Measurements from ENCODE around the gene CABLES1.

CABLES1 gene

GRCh38 chr18:23114171-23114881 lies 21.0 kb upstream of the CABLES1 start:
- no peak for DNase-seq

GRCh38 chr18:23114911-23115310 lies 20.4 kb upstream of the CABLES1 start:
- no peak for DNase-seq

DNA sequence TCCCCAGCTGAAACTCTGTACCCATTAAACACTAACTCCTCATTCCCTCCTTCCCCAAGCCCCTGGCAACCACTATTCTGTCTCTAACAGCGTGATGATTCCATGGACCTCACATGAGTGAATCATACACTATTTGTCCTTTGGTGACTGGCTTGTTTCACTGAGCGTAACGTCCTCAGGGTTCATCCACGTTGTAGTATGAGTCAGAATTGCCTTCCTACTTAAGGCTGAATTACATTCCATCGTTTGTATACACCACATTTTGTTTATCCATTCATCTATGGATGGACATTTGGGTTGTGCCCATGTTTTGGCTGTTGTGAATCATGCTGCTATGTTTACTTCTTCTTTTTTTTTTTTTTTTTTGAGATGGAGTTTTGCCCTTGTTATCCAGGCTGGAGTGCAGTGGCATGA lies 19.6 kb upstream of the CABLES1 start:
- no peak for DNase-seq

- DNase-seq: no peak
Observed at GRCh38 chr18:23121133-23121532, 14.2 kb upstream of the CABLES1 start.

DNA sequence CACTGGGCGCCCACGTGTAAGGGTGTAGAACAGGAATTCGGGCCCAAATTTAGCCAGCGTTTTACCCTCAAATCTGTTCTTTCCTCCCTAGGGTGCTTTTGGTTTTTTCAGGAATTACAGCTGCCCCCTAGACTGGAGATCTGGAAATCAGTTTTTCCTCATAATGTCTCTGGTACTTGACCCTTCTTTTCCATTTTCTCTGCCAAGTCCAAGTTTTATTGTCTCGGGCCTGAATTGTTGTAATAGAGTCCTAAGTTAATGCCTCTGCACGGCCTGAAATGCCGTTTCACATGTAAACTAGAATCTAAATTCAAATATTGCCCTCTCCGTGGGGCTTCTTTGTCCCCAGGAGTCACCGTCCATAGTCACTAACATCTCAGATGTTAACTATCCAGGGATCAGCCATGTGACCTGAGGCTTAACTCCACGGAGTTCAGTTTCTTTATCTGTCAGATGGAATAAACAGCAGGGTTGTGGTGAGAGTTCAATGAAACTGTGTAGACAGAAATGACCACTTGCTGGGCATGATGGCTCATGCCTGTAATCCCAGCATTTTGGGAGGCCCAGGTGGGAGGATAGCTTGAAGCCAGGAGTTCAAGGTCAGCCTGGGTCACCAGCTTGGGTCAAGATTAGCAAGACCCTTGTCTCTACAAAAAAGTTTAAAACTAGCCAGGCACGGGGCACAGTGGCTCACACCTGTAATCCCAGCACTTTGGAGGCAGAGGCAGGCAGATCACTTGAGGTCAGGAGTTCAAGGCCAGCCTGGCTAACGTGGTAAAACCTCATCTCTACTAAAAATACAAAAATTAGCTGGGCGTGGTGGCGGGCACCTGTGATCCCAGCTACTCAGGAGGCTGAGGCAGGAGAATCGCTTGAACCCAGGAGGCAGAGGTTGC lies 12.7 kb upstream of the CABLES1 start:
- no peak for DNase-seq

- no peak for DNase-seq
Observed at GRCh38 chr18:23126376-23127056, 8.8 kb upstream of the CABLES1 start.

DNA sequence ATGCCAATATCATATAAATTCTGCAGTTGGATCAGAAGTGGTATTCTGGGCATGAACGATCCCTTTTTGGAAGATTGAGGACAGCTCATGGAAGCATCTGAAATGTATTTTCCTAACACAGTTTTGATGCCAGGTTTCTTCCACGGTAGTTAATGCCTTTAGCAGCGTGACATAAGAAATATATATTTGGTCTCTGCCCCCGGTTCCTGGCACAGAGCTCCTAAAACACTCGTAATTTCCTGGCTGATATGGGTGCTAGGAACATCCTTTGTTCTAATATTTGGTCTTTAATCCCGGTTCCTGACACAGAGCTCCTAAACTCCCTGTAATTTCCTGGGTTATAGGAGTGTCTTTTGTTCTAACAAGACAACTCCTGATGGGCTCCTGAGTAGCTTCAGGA lies 8.2 kb upstream of the CABLES1 start:
- DNase-seq: no peak

DNA sequence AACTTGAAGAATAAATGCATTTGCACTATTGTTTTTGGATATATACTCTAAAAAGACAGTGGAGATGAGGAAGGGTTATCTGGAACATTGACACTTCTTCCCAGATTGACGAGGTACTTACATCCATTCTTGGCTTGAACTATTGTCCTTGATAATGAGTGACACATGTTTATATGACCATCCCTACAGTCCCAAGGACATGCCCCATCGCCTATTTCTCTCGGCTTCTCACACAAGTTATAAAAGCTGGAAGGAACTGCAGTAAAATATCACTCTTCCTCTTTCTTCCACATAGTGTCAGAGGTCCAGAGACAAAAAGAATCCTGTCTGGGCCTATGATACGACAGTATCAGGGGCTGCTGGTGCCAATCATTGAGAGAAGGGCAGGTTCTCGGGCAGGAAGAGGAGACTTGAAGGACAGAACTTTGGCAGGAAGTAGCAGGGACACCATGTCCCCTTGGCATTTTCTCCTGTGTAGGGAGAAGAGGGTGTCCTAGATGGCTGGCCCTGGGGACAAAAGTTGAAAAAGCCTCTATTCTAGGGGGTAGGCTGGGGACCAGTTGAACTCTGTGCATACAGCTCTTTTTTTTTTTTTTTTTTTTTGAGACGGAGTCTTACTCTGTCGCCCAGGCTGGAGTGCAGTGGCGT lies 5.8 kb upstream of the CABLES1 start:
- DNase-seq: no peak

GRCh38 chr18:23131693-23132319 lies 3.5 kb upstream of the CABLES1 start:
- DNase-seq: no peak

- no peak for DNase-seq
Observed at GRCh38 chr18:23133860-23134779, 1.2 kb upstream of the CABLES1 start.

GRCh38 chr18:23135550-23136325 lies 453 bp downstream of the CABLES1 start:
- peak; percentile 31 for DNase-seq

- DNase-seq: no peak
Observed at GRCh38 chr18:23136326-23137096, 1.2 kb downstream of the CABLES1 start.

- DNase-seq: no peak
Observed at GRCh38 chr18:23137097-23137635, 1.9 kb downstream of the CABLES1 start.

- no peak for DNase-seq
Observed at GRCh38 chr18:23137788-23138216, 2.5 kb downstream of the CABLES1 start.

- no peak for DNase-seq
Observed at GRCh38 chr18:23138471-23138870, 3.2 kb downstream of the CABLES1 start.

DNA sequence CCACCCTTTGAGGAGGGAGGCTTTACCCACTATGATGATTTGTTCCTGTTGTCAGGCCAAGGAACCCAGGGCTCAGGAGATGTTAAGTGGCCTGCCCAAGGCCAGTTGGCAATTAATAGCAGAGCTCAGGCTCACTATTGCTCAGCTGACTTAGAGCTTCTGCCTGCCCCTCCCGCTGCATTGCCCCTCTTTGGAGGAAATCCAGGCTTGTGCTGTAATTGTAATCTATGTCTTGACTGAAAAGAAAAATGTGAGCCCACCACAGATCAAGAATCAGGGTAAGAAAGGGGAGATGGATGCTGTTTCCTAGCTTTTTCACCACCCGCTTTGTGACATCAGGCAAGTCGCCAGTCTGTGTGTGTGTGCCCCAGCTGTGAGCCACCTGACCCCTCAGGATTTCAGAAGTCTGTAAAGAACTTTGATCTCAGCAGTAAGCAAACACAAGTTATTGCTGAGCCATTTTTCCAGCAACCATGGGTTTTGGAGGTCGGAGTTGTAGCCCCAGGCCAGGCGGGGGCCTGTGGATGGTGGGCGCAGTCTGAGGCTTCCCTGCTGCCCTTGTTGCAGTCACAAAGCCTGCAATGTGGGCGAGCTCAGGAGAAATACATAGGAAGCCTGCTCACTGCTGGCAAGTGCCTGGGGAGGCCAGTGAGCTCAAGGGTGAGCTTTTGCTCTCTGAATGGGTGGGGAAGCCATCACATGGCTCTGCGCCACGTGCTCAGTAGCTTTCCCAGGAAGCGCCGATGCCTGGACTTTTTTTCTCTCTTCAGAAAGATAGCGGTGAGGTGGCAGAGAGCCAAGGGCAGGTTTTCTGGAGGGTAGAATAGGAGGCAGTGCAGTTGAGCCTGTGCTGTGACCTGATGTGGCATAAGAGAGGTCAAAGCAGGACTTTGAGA lies 6.1 kb downstream of the CABLES1 start:
- DNase-seq: no peak

DNA sequence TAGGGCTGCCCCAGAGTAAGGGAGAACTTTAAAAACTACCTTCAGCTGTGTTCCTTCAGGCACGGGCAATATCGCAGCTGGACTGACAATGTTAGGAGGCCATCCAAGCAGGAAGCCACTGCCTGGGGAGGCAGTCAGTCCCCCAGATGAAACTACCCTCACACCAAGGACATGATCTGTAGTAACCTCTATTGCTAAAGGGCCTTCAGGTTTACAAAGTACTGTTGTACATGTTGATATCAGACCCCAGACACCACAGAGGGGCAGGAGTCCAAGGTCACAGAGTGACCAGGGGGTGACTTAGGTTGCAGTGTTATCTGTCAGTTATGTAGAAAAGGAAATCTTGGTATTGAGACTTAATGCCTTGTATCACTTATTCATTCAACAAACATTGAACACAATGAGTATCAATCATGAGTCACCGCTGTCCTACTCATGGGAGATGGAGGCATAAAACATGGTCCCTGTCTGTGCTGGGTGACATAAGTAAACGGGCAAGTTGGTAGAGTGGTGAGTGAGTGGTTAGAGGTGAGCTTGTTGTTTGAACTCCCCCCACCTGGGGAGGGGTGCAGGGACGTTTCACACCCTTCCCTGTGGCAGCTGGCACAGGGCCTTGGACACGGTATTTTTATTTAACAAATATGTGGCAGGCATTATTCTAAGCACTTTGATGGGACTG lies 7.1 kb downstream of the CABLES1 start:
- DNase-seq: no peak
